Lower lobe of right lung (tissue), 2 donors: ENCODE data around the gene TOB2. TPM values are rescaled to one million over a fixed set of nuclear protein-coding genes. Genes with fewer than 3 reads are reported as not detected.
A peak's percentile ranks its signal among the peaks of the same experiment; 100 is the strongest.
"Not testable (repeated sequence)": the region's sequence is repeated elsewhere in the genome, so short reads cannot be mapped to it uniquely, and the experiment has no call there.

ENCODE experiments used
- ATAC-seq, 2 donors: fragments of 200-7000 bp; cut with Tn5 transposase; one replicate each; pipeline ENCODE4 v1.9.1; 2020 to 2022; ENCODE audit warnings: mild to moderate bottlenecking in 2 of 2, moderate library complexity in 2 of 2
- DNase-seq: peaks from one replicate; pipeline ENCODE4 v3.0.0-alpha.2; 2020
- H3K27ac ChIP-seq: fragments of 200-600 bp; one replicate; pipeline ENCODE4 v1.8.0; 2022
- H3K27me3 ChIP-seq: fragments of 200-600 bp; one replicate; pipeline ENCODE4 v1.8.0; 2022; ENCODE audit warnings: low read depth
- H3K36me3 ChIP-seq: fragments of 200-600 bp; one replicate; pipeline ENCODE4 v1.8.0; 2022; ENCODE audit warnings: mild to moderate bottlenecking
- H3K4me1 ChIP-seq: fragments of 200-600 bp; one replicate; pipeline ENCODE4 v1.8.0; 2022
- H3K4me3 ChIP-seq: fragments of 200-600 bp; one replicate; pipeline ENCODE4 v1.8.0; 2022; ENCODE audit warnings: mild to moderate bottlenecking
- H3K9me3 ChIP-seq: fragments of 200-600 bp; one replicate; pipeline ENCODE4 v1.8.0; 2022
- intact Hi-C: fragments of 100-400 bp; cut with DNase I; formaldehyde crosslinking; loops from one replicate; pipeline ENCODE4 v1.11.0; 2022
- total RNA-seq: library from RNA; stranded (reverse); fragmentation: NEBNext Ultra II Directional; extraction: Animal tissue kit (Norgen Biotek cat#: 25700); gene quantifications from one replicate; pipeline ENCODE4 v1.2.1, GENCODE V29; 2021
- TF ChIP-seq, protein P1 (sequence below): fragments of 200-600 bp; IDR thresholded peaks from one replicate; pipeline ENCODE4 v1.8.0; 2022; ENCODE audit warnings: antibody characterized with exemption, mild to moderate bottlenecking
- donor health status: DM: no; HTN: yes; CAD: no; lungs with severe emphysema.

Gene TOB2
- total RNA-seq, 1 donor from 2014 or later: 49.0 TPM

DNA sequence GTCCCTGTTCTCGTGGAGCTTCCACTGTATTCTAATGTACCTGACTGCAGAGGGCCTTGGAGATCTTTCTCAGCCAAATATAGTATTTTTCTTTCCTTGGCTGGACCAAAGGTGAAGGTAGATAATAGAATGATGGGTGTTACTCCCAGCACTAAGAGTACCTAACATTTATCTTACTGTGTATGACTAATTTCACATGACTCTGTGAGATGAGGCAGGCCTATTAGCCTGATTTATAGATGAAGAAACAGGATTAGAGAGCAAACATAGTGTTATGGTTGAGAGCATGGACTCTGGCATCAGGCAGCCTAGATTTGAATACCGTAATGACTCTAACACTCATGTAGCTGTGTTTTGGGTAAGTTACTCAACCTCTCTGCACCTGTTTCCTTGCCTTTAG is 25.0 kb upstream of the TOB2 start:
- H3K4me1 ChIP-seq: peaks cover 23% of the 10 kb centered on the region
- DNase-seq (no peak), ATAC-seq (no peak)
- no peaks in the 10 kb centered on the region for H3K27me3 ChIP-seq
- intact Hi-C loops: no loop called here
- TF ChIP-seq, protein P1, sequence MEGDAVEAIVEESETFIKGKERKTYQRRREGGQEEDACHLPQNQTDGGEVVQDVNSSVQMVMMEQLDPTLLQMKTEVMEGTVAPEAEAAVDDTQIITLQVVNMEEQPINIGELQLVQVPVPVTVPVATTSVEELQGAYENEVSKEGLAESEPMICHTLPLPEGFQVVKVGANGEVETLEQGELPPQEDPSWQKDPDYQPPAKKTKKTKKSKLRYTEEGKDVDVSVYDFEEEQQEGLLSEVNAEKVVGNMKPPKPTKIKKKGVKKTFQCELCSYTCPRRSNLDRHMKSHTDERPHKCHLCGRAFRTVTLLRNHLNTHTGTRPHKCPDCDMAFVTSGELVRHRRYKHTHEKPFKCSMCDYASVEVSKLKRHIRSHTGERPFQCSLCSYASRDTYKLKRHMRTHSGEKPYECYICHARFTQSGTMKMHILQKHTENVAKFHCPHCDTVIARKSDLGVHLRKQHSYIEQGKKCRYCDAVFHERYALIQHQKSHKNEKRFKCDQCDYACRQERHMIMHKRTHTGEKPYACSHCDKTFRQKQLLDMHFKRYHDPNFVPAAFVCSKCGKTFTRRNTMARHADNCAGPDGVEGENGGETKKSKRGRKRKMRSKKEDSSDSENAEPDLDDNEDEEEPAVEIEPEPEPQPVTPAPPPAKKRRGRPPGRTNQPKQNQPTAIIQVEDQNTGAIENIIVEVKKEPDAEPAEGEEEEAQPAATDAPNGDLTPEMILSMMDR: no peak
- H3K4me3 ChIP-seq: no peak overlapping the region
- H3K36me3 ChIP-seq: peaks cover 27% of the 10 kb centered on the region
- H3K27ac ChIP-seq: no peak overlapping the region
- H3K9me3 ChIP-seq: no peaks in the 10 kb centered on the region

DNA sequence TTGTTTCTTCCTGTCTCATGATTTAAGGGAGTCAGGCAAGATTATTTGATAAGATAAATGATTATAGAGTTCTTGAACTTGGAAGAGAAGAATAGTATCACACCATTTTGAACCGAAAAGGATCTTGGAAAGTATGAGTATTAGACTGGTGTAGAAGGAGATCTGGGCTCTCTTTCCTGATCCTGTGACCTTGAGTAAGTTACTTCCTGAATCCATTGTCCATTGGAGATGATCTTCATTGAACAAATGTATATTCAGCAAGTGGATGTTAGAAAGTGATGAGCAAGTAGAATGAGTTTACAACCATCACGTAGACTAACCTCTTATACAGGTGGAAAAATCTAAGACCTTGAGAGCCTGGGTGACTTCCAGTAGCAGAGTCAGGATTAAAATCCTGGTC is 24.3 kb upstream of the TOB2 start:
- TF ChIP-seq, protein P1: no peak
- no peak overlapping the region for H3K27ac ChIP-seq
- H3K4me3 ChIP-seq: no peak overlapping the region
- intact Hi-C loops: no loop called here
- H3K36me3 ChIP-seq: peaks cover 34% of the 10 kb centered on the region
- no peaks in the 10 kb centered on the region for H3K27me3 ChIP-seq
- H3K9me3 ChIP-seq: no peaks in the 10 kb centered on the region
- peaks cover 23% of the 10 kb centered on the region for H3K4me1 ChIP-seq
- ATAC-seq (no peak), DNase-seq (no peak)

DNA sequence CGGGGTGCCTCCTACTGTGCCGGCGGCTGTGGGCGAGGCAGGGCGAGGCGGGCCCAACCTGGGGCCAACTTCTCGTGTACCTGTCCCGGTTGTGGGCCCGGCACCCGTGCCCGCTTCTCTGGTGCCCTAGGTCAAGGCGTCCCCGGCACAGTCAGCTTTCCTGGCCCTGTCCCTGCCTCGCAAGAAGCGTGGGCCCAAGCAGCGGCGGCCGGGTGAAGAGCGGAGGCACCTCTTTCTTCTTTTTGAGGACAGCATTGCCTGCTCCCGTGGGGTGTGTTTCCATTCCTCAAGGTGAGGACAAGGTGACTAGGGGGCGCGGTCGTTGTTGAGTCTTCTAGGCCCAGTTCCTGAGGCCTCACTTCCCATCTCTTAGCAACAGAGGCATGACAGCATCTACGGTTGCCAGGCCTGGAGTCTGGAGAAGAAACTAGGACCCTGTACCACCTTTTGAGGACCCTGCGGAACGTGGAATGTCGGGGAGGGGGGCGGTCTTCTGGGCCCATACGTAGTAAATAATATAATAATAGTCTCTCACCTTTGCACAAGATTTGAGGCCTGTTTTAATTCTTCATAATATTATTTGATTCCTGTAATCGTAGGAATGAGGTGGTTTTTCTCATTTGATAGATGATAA is 22.7 kb upstream of the TOB2 start:
- Histone ChIP-seq H3K27me3 (no peaks in the 10 kb centered on the region), H3K4me1 (peaks cover 23% of the 10 kb centered on the region), H3K27ac (peak overlapping the region; percentile 98), H3K9me3 (no peaks in the 10 kb centered on the region), H3K36me3 (peaks cover 50% of the 10 kb centered on the region), H3K4me3 (peak overlapping the region; percentile 99)
- DNase-seq (no peak), ATAC-seq (peak; percentile 31 to 57)
- TF ChIP-seq, protein P1: no peak
- intact Hi-C loops: no loop called here

DNA sequence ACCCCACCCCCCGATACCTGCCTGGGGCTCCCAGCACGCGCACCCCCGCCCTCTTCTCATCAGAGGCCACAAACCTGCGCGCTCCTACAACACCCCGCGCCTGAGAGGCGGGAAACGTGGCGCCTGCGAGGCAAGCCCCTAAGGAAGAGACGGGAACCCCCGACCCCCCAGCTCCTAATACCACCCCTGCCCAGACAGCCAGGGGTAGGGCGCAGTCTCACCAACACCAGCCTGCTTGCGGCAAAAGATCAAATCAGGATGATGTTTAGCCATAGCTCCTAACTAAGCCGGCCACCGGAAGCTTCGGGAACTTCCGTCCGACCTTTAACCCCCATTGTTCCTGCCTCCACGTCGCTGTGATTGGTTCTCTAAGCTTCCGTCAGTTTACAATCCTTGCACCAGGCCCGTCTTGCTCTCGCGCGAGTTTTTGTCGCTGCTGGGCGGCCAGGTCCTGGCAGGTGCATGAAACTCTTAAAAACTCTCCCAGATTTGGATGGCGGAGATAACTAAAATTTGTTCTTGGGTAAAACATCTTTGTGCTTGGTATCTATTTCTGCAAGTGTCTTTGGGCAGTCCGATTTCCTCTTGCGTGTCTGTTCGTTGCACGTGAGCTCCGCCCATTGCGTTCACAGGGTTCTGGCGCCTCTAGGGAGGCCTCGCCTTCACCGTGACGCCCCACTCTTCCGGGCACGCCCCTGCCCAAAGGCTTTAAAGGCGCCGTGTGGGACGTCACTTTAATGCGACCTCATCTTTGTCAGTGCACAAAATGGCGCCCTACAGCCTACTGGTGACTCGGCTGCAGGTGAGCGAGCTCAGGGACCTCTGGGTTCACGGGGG is 22.0 kb upstream of the TOB2 start, which contains the start of the genes ACO2 and PHF5A:
TSS of gene ACO2 (plus strand) at position 737 of the 837 bp plus-strand sequence. CDS start at position 767, 30 bp downstream.
TSS of gene PHF5A (minus strand) at position 312 of the 837 bp plus-strand sequence. CDS start at position 273, 39 bp downstream.
- TF ChIP-seq, protein P1: no peak
- DNase-seq (peak; percentile 98), ATAC-seq (peak; percentile 98 to 99)
- Histone ChIP-seq H3K4me1 (peaks cover 23% of the 10 kb centered on the region), H3K27me3 (no peaks in the 10 kb centered on the region), H3K36me3 (peaks cover 57% of the 10 kb centered on the region), H3K9me3 (no peaks in the 10 kb centered on the region), H3K27ac (peak within 1 kb of the TSS; percentile 98), H3K4me3 (peak within 1 kb of the TSS; percentile 99)
- intact Hi-C loops: no loop called here

DNA sequence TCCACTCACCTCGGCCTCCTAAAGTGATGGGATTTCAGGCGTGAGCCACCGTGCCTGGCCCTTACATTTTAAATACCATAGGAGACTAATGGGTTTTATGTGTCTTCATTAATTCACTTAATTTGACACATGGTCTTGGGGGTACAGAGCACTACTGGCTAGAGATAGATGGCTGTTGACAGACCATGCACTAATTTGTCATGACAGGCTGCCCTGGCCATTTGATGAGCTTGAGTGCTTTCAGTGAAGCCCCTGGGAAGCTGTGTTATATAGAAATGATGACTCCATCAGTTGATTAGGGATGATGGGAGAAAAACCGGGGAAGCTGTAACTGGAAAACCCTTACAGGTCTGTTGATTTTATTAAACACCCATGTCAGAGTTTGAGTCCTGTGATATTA is 15.3 kb upstream of the TOB2 start:
- Histone ChIP-seq H3K27ac (no peak overlapping the region), H3K4me1 (no peaks in the 10 kb centered on the region), H3K4me3 (no peak overlapping the region), H3K27me3 (no peaks in the 10 kb centered on the region), H3K9me3 (no peaks in the 10 kb centered on the region), H3K36me3 (peaks cover 94% of the 10 kb centered on the region)
- TF ChIP-seq, protein P1: no peak
- intact Hi-C loops: no loop called here
- ATAC-seq (no peak), DNase-seq (no peak)

DNA sequence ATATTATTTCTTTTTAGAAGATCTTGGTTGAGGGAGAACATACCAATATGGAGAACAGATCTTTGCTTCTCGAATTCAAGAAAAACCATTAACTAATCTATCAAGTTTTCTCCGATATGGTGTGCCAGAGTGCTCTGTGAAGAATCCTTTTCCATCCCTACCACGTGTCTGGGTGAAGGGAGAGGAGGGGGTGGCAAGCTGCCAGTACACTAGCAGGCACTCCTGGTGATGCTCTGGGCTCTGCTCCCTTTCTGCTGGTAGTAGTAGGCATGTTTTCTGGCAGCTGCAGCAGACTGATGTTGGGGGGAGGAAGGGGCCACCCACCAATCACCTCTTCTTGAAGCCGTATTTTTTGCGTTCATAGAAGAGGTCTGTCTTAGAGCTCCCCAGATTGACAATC is 13.5 kb upstream of the TOB2 start:
- H3K9me3 ChIP-seq, ATAC-seq, H3K27me3 ChIP-seq, H3K27ac ChIP-seq, H3K4me3 ChIP-seq, intact Hi-C loops, H3K4me1 ChIP-seq, DNase-seq: not testable (repeated sequence)
- H3K36me3 ChIP-seq: peaks cover 76% of the 10 kb centered on the region
